Keratinocyte (primary cell): ENCODE data around the gene GGT5.

Experiments
- EZH2 ChIP-seq: IDR thresholded peaks from one replicate; pipeline ENCODE4 v1.6.1; 2012; ENCODE audit warnings: inconsistent platforms, mild to moderate bottlenecking, low read length, moderate library complexity
- TF ChIP-seq, protein P1 (sequence below), 3 experiments: IDR thresholded peaks in 1 of 3; conservative IDR thresholded peaks in 1 of 3; optimal IDR thresholded peaks in 1 of 3; 2 replicates in 2 of 3; 3 replicates in 1 of 3; pipeline versions ENCODE3 to v1.5.1; 2011; ENCODE audit warnings: low read length in 3 of 3, mild to moderate bottlenecking in 3 of 3, moderate library complexity in 2 of 3, control low read depth in 1 of 3, inconsistent platforms in 1 of 3; ENCODE audit not compliant: insufficient read depth in 2 of 3; ENCODE audit errors: extremely low read depth in 1 of 3

- TF ChIP-seq EZH2: no peak
- TF ChIP-seq, protein P1, sequence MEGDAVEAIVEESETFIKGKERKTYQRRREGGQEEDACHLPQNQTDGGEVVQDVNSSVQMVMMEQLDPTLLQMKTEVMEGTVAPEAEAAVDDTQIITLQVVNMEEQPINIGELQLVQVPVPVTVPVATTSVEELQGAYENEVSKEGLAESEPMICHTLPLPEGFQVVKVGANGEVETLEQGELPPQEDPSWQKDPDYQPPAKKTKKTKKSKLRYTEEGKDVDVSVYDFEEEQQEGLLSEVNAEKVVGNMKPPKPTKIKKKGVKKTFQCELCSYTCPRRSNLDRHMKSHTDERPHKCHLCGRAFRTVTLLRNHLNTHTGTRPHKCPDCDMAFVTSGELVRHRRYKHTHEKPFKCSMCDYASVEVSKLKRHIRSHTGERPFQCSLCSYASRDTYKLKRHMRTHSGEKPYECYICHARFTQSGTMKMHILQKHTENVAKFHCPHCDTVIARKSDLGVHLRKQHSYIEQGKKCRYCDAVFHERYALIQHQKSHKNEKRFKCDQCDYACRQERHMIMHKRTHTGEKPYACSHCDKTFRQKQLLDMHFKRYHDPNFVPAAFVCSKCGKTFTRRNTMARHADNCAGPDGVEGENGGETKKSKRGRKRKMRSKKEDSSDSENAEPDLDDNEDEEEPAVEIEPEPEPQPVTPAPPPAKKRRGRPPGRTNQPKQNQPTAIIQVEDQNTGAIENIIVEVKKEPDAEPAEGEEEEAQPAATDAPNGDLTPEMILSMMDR (optimal IDR thresholded peaks at IDR 0.05 in 1 of 3, IDR thresholded peaks at IDR 0.05 in 1 of 3, conservative IDR thresholded peaks at IDR 0.05 in 1 of 3; ENCODE audit: extremely low read depth in 1 of 3, insufficient read depth in 2 of 3, low read length in 3 of 3): no peak
Measured at GRCh38 chr22:24170632-24171031, 74.2 kb downstream of the GGT5 start.
